Heart right ventricle (tissue), 16 donors: Measurements from ENCODE around the gene MOB3C. TPM values are rescaled to one million over a fixed set of nuclear protein-coding genes. Genes with fewer than 3 reads are reported as not detected.

Experiments used
- ATAC-seq, 8 donors: fragments of 200-7000 bp; cut with Tn5 transposase; one replicate each; pipeline ENCODE4 v1.9.1; 2020; ENCODE audit warnings: mild to moderate bottlenecking in 8 of 8, moderate library complexity in 8 of 8, moderate number of reproducible peaks in 1 of 8
- DNase-seq, 2 donors: peaks; one replicate each; pipeline ENCODE4 v3.0.0-alpha.2; 2020
- H3K27ac ChIP-seq, 10 donors: fragments of 200-600 bp; sonication (generic) in 2 of 10; one replicate each; pipeline versions ENCODE4 v1.5.0 to v1.8.0; 2020 to 2022; ENCODE audit warnings: mild to moderate bottlenecking in 3 of 10
- H3K27me3 ChIP-seq, 7 donors: fragments of 200-600 bp; one replicate each; pipeline ENCODE4 v1.8.0; 2021 to 2022; ENCODE audit warnings: mild to moderate bottlenecking in 2 of 7
- H3K36me3 ChIP-seq, 9 donors: fragments of 200-600 bp; sonication (generic) in 1 of 9; one replicate each; pipeline versions ENCODE4 v1.5.0 to v1.8.0; 2020 to 2022; ENCODE audit warnings: mild to moderate bottlenecking in 2 of 9
- H3K4me1 ChIP-seq, 9 donors: fragments of 200-600 bp; sonication (generic) in 1 of 9; one replicate each; pipeline versions ENCODE4 v1.5.0 to v1.8.0; 2020 to 2022; ENCODE audit warnings: mild to moderate bottlenecking in 4 of 9
- H3K4me3 ChIP-seq, 10 donors: fragments of 200-600 bp; sonication (generic) in 2 of 10; one replicate each; pipeline versions ENCODE4 v1.5.0 to v1.8.0; 2020 to 2022; ENCODE audit warnings: mild to moderate bottlenecking in 7 of 10, moderate library complexity in 2 of 10
- H3K9me3 ChIP-seq, 11 donors: fragments of 200-600 bp in 10 of 11; sonication (generic) in 2 of 11; one replicate each; pipeline versions ENCODE4 v1.5.0 to v1.8.0; 2013 to 2022; ENCODE audit warnings: mild to moderate bottlenecking in 2 of 11, control low read depth in 1 of 11, moderate library complexity in 1 of 11
- CTCF ChIP-seq, 9 donors: fragments of 200-600 bp; sonication (generic) in 2 of 9; IDR thresholded peaks; one replicate each; pipeline versions ENCODE4 v1.5.0 to v1.8.0; 2021 to 2022; ENCODE audit warnings: antibody characterized with exemption in 9 of 9, mild to moderate bottlenecking in 5 of 9, moderate library complexity in 1 of 9
- WGBS, 2 donors: extraction: QIAGEN DNeasy Blood & Tissue Kit; methylation state at CpG; one replicate each; pipeline ENCODE4 v1.1.7; 2013; ENCODE audit warnings: inconsistent platforms in 1 of 2; 5-methylcytosine and 5-hydroxymethylcytosine counted together
- intact Hi-C, 10 donors: fragments of 100-400 bp; cut with DNase I; formaldehyde crosslinking; loops; one replicate each; pipeline versions ENCODE4 v1.11.1 to v1.14.2; 2022
- polyA plus RNA-seq, 2 donors: library from polyadenylated mRNA; stranded (reverse); fragments of 200-250 nt; gene quantifications; one replicate each; pipeline ENCODE4 v1.2.3, GENCODE V29; 2013
- total RNA-seq, 10 donors: library from RNA; stranded (reverse); fragmentation: NEBNext Ultra II Directional in 3 of 10; extraction: Animal tissue kit (Norgen Biotek cat#: 25700) in 3 of 10; gene quantifications; one replicate each; pipeline versions ENCODE4 v1.2.1 to v1.2.4, GENCODE V29; 2021 to 2023
- donor health status: Arrhythmogenic right ventricular cardiomyopathy.
- donor health status: ischemic (EF 13 %, LVEDD 7.1; RV severe dilation, severe dysfunction).
- donor health status: healthy with polysubstance abuse.
- donor health status: DM: no; HTN: yes; CAD: no.
- donor health status: DM: no; HTN: no; CAD: no.
- donor health status: ischemic (EF 25% LVEDD 6.9; RV normal size, moderate dysfunction).
- donor health status: ischemic (EF 25% LVEDD 5.7; RV mildly dilated, moderate dysfunction).
- donor health status: healthy.
- donor health status: DM: yes; HTN: yes; CAD: no.
- donor health status: Ischemic cardiomyopathy.
- donor health status: ischemic (EF 35%, LVEDD 5.7; RV mildly dilated, moderate dysfunction).
- donor health status: nonischemic (EF 11% LVEDD 7.7; RV severe dilation, severe dysfunction).
- donor health status: DM: yes; HTN: yes; CAD: no.
- donor health status: PGD.
- donor health status: ischemic (EF 29% LVEDD 5.4; RV normal size, mild dysfunction).
- donor health status: nonischemic (EF 23%, LVEDD 6.1; RV moderate dilation, normal function).

Gene MOB3C
- total and polyA plus RNA-seq, 12 donors, result 7.9 to 16.9 (median 10.8) TPM

GRCh38 chr1:46575778-46576177 is 40.8 kb downstream of the MOB3C start:
- H3K27me3 ChIP-seq, result no peaks in the 10 kb centered on the region
- H3K9me3 ChIP-seq, result no peaks in the 10 kb centered on the region
- peaks cover 0 to 100% (median 27%) of the 10 kb centered on the region in 9 donors for H3K36me3 ChIP-seq
- peaks cover 0 to 24% (median 10%) of the 10 kb centered on the region in 9 donors for H3K4me1 ChIP-seq
- no peak overlapping the region for H3K4me3 ChIP-seq
- 86% methylated on average over 3 of the region's 3 CpGs for WGBS, 2 donors
- no peak overlapping the region for H3K27ac ChIP-seq
- no peak for TF ChIP-seq CTCF (IDR thresholded peaks at IDR 0.05)
- DNase-seq (no peak), ATAC-seq (no peak)
- intact Hi-C loops, result no loop called here

- no peaks in the 10 kb centered on the region for H3K27me3 ChIP-seq
- WGBS, 2 donors, result 82 to 88% methylated on average over 12 of the region's 12 CpGs
- TF ChIP-seq CTCF (IDR thresholded peaks at IDR 0.05), result no peak
- DNase-seq, result no peak
- peaks cover 0 to 100% (median 25%) of the 10 kb centered on the region in 9 donors for H3K36me3 ChIP-seq
- peaks cover 0 to 20% (median 10%) of the 10 kb centered on the region in 9 donors for H3K4me1 ChIP-seq
- H3K9me3 ChIP-seq, result no peaks in the 10 kb centered on the region
- H3K4me3 ChIP-seq, result no peak overlapping the region
- intact Hi-C loops, result no loop called here
- H3K27ac ChIP-seq, result no peak overlapping the region
- ATAC-seq, result no peak
These were observed 41.3 kb downstream of the MOB3C start for GRCh38 chr1:46575300-46575699.

DNA sequence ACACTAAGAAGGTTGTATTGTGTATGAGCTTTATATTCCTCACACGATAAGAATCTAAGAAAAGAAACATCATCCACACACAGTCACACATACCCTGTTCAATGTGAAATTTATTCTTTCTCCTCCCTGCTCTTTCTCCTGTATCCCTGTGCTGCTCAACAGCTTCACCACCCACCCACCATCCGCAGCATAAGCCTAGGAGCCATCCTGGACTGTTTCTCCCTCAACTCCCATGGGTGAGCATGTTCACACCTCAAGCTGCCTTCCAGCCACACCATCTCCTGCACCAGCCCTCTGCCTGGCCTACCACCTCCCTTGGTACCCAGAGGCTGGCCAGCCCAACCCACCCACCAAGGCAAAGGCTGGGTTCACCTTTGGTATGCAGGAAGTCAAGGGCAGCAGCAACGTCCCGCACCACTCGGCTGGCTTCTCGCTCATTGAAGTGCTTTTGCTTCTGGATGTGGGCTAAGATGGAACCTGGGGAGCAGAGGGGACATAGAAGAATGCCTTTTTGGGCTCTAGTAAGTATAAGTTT is 44.9 kb downstream of the MOB3C start:
- Histone ChIP-seq H3K27ac (peak overlapping the region in 3 of 10 donors; percentile 21 to 66 (median 60)), H3K4me3 (no peak overlapping the region), H3K4me1 (peaks cover 0 to 20% (median 5%) of the 10 kb centered on the region in 9 donors), H3K36me3 (peaks cover 0 to 100% (median 25%) of the 10 kb centered on the region in 9 donors), H3K27me3 (no peaks in the 10 kb centered on the region), H3K9me3 (no peaks in the 10 kb centered on the region)
- intact Hi-C loops, result no loop called here
- DNase-seq (no peak), ATAC-seq (no peak)
- no peak for TF ChIP-seq CTCF (IDR thresholded peaks at IDR 0.05)
- 93 to 97% methylated on average over 6 of the region's 6 CpGs for WGBS, 2 donors

GRCh38 chr1:46569884-46570725 is 46.5 kb downstream of the MOB3C start:
- 76 to 79% methylated on average over 14 of the region's 14 CpGs for whole genome bisulfite sequencing, 2 donors
- H3K9me3 ChIP-seq, result no peaks in the 10 kb centered on the region
- no peak for TF ChIP-seq CTCF (IDR thresholded peaks at IDR 0.05)
- DNase-seq (no peak), ATAC-seq (no peak)
- intact Hi-C loops, result no loop called here
- no peaks in the 10 kb centered on the region for H3K27me3 ChIP-seq
- peaks cover 0 to 20% (median 5%) of the 10 kb centered on the region in 9 donors for H3K4me1 ChIP-seq
- peaks cover 0 to 100% (median 31%) of the 10 kb centered on the region in 9 donors for H3K36me3 ChIP-seq
- H3K27ac ChIP-seq, result no peak overlapping the region
- no peak overlapping the region for H3K4me3 ChIP-seq
